Measurements from ENCODE around the gene MOV10L1. TPM values are rescaled to one million over a fixed set of nuclear protein-coding genes. Genes with fewer than 3 reads are reported as not detected.
A peak's percentile ranks its signal among the peaks of the same experiment; 100 is the strongest.
"Not testable (repeated sequence)": the region's sequence is repeated elsewhere in the genome, so short reads cannot be mapped to it uniquely, and the experiment has no call there.

MOV10L1 gene
- total RNA-seq, 5 donors from 2014 or later (not counting 1 experiment from before 2014, with no cell fraction given) = 0.44 TPM; not detected in 4

DNA sequence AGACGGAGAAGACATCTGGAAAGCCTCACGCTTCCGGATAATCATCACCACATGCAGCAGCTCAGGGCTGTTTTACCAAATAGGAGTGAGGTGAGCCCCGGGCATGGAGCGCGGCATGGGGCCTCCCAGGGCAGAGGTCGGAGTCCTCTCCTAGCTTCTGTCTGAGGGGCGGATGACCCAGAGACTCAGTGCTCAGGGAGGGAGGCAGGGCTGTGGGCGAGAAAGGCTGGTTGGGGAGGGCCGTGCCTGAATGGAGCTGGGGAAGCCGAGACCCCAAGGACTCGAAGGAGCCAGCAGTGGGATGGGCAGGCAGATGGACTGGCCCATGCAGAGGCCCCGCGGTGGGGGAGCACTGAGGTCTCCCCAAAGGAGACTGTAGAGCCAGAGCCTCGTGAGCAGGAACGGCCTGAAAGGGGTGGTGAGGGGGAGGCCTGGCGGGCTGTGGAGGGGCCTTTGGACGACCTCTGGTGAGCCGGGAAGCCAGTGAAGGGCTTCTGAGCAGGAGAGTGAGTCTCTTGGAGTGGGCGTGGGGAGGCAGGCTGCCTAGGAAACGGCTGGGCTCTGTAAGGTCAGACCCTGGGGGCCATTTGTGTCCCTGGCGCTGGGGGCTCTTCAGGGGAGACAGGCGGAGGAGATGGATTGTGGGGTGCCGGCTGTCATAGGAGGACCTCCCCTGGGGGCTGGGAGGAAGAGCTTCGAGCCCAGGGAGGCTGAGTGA lies 56.1 kb downstream of the MOV10L1 start:
- H3K9me3 ChIP-seq = no peaks in the 10 kb centered on the region
- Mint-ChIP-seq H3K27me3 (peaks cover 4 to 12% of the 10 kb centered on the region in 2 donors), H3K4me1 (peaks cover 0 to 5% (median 2%) of the 10 kb centered on the region in 3 donors), H3K27ac (no peak overlapping the region), H3K36me3 (no peaks in the 10 kb centered on the region), H3K4me3 (no peak overlapping the region), H3K9me3 (no peaks in the 10 kb centered on the region)
- no peak overlapping the region for H3K27ac ChIP-seq (ENCODE audit: low read length)
- H3K4me1 ChIP-seq (ENCODE audit: control insufficient read depth in 1 of 2, extremely low read depth in 1 of 2, insufficient read depth in 2 of 2, low read length in 2 of 2) = peaks cover 0 to 4% of the 10 kb centered on the region in 2 experiments
- no peaks in the 10 kb centered on the region for H3K36me3 ChIP-seq (ENCODE audit: control insufficient read depth in 2 of 2, extremely low read depth in 1 of 2, insufficient read depth in 1 of 2, low read length in 1 of 2)
- H3K4me3 ChIP-seq (ENCODE audit: control insufficient read depth in 1 of 2, extremely low read depth in 1 of 2, low read length in 1 of 2) = no peak overlapping the region
- peaks cover 0 to 44% of the 10 kb centered on the region in 2 experiments for H3K27me3 ChIP-seq (replicated peaks in 1 of 2; ENCODE audit: control insufficient read depth in 2 of 2, extremely low read depth in 1 of 2, insufficient read depth in 2 of 2, low read length in 1 of 2)
- no peak for DNase-seq
- 79% methylated on average over 20 of the region's 25 CpGs for WGBS (ENCODE audit: insufficient coverage)
- POLR2A ChIA-PET = no interaction called here
- no peak for ATAC-seq (replicated peaks in 1 of 4)
- CTCF ChIA-PET = no interaction called here

DNA sequence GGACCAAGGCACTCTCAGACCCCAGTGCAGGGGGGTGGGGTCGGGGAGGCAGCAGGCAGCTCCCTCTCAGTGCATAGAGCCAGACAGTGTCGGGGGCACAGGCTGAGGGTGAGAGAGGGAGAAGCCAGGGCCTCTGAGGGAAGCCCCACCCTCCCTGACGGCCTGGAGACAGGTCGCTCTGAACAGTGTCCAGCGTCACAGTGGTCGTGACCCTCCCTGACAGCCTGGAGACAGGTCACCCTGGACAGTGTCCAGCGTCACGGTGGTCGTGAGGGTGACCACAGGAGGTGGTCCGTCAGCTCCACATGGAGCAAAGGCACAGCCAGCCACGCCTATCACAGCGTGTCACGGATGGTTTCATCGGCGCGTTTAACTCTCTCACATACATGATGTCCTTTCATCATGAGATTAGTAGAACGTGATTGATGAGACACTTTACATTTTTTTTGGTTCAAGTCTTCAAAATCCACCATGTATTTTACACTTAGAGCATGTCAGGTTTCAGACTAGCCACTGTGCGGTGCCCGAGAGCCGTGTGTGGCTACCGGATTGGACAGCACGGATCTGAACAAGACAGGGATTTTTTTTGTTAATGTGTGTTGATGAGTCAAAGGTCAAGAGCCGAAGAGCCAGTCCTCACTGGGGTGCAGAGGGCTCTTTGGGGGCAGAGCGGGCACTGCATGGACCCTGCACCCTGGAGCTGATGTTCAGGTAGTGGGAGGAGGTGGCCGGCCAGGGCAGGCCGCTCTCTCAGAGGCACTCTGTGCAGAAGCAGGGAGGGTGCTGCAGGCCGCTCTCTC lies 56.8 kb downstream of the MOV10L1 start:
- Mint-ChIP-seq H3K27ac (peak overlapping the region in 1 of 2 donors; percentile 74), H3K4me3 (no peak overlapping the region), H3K9me3 (no peaks in the 10 kb centered on the region), H3K27me3 (peaks cover 4 to 12% of the 10 kb centered on the region in 2 donors), H3K36me3 (no peaks in the 10 kb centered on the region), H3K4me1 (peaks cover 0 to 5% (median 2%) of the 10 kb centered on the region in 3 donors)
- Histone ChIP-seq H3K36me3 (ENCODE audit: control insufficient read depth in 2 of 2, extremely low read depth in 1 of 2, insufficient read depth in 1 of 2, low read length in 1 of 2) (no peaks in the 10 kb centered on the region), H3K4me1 (ENCODE audit: control insufficient read depth in 1 of 2, extremely low read depth in 1 of 2, insufficient read depth in 2 of 2, low read length in 2 of 2) (peaks cover 0 to 4% of the 10 kb centered on the region in 2 experiments), H3K4me3 (ENCODE audit: control insufficient read depth in 1 of 2, extremely low read depth in 1 of 2, low read length in 1 of 2) (no peak overlapping the region), H3K9me3 (no peaks in the 10 kb centered on the region), H3K27ac (ENCODE audit: low read length) (no peak overlapping the region), H3K27me3 (replicated peaks in 1 of 2; ENCODE audit: control insufficient read depth in 2 of 2, extremely low read depth in 1 of 2, insufficient read depth in 2 of 2, low read length in 1 of 2) (peaks cover 0 to 39% of the 10 kb centered on the region in 2 experiments)
- WGBS (ENCODE audit: insufficient coverage) = 81% methylated on average over 16 of the region's 27 CpGs
- ChIA-PET POLR2A (no interaction called here), CTCF (no interaction called here)
- ATAC-seq (replicated peaks in 1 of 4) = no peak
- DNase-seq = peak in 1 of 35 experiments; percentile 10

DNA sequence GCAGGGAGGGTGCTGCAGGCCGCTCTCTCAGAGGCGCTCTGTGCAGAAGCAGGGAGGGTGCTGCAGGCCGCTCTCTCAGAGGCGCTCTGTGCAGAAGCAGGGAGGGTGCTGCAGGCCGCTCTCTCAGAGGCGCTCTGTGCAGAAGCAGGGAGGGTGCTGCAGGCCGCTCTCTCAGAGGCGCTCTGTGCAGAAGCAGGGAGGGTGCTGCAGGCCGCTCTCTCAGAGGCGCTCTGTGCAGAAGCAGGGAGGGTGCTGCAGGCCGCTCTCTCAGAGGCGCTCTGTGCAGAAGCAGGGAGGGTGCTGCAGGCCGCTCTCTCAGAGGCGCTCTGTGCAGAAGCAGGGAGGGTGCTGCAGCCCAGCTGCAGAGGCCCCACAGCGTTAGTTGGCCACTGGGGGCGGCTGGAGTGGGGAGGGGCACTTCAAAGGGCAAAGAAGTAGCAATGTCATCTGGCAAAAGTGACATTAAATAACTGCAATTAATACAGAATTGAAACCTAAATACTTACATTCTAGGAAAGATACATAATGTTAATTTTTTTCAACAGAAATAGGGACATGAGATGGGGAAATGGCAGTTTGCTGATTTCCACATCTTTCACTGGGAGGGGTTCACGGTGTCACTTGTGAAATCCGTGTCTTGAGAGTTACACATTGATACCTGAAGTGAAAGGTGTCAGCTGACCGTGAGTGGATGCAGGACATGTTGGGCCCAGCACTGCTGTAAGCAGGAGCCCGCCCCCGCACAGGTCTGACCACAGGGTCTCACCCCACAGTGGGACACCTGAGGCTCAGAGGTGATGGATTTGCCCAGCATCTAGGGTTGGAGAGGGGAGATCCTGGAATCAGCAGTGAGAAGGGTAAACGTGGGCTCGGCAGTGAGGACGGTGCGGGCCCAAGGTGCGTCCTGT lies 57.7 kb downstream of the MOV10L1 start:
- H3K4me3 Mint-ChIP-seq; POLR2A ChIA-PET; H3K27ac Mint-ChIP-seq; DNase-seq; H3K27ac ChIP-seq (ENCODE audit: low read length); H3K4me3 ChIP-seq (ENCODE audit: control insufficient read depth in 1 of 2, extremely low read depth in 1 of 2, low read length in 1 of 2); H3K36me3 ChIP-seq (ENCODE audit: control insufficient read depth in 2 of 2, extremely low read depth in 1 of 2, insufficient read depth in 1 of 2, low read length in 1 of 2); H3K36me3 Mint-ChIP-seq; H3K9me3 ChIP-seq; ATAC-seq (replicated peaks in 1 of 4); H3K9me3 Mint-ChIP-seq; H3K4me1 ChIP-seq (ENCODE audit: control insufficient read depth in 1 of 2, extremely low read depth in 1 of 2, insufficient read depth in 2 of 2, low read length in 2 of 2); H3K4me1 Mint-ChIP-seq; H3K27me3 Mint-ChIP-seq: not testable (repeated sequence)
- CTCF ChIA-PET = interaction anchor here in 1 of 2 donors (0.5 kb wide), 1 partner anchor 84 kb away, joined by 3 read pairs; no protein-coding TSS in a partner anchor
- peaks cover 0 to 35% of the 10 kb centered on the region in 2 experiments for H3K27me3 ChIP-seq (replicated peaks in 1 of 2; ENCODE audit: control insufficient read depth in 2 of 2, extremely low read depth in 1 of 2, insufficient read depth in 2 of 2, low read length in 1 of 2)
- WGBS (ENCODE audit: insufficient coverage) = 72% methylated on average over 6 of the region's 26 CpGs

DNA sequence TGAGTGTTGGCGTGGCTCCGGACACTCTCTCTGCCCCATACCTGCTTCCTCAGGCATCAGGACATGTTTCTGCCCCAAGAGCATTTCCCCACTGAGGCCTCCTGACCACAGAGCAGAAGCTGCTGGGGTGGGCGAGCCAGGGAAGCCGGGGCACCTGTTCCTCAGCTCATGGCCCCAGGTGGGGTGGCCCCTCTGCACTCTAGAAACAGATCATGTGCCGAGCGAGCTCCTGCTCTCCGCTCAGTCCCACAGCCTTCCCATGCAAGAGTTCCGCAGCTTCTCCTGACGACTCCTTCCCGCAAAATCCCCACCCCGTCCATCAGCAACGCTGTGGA lies 58.3 kb downstream of the MOV10L1 start:
- ATAC-seq (replicated peaks in 1 of 4) (no peak), DNase-seq (no peak)
- peaks cover 0 to 30% of the 10 kb centered on the region in 2 experiments for H3K27me3 ChIP-seq (replicated peaks in 1 of 2; ENCODE audit: control insufficient read depth in 2 of 2, extremely low read depth in 1 of 2, insufficient read depth in 2 of 2, low read length in 1 of 2)
- POLR2A ChIA-PET = no interaction called here
- no peaks in the 10 kb centered on the region for H3K36me3 Mint-ChIP-seq
- H3K27ac Mint-ChIP-seq = no peak overlapping the region
- no peaks in the 10 kb centered on the region for H3K9me3 ChIP-seq
- H3K9me3 Mint-ChIP-seq = no peaks in the 10 kb centered on the region
- peaks cover 0 to 4% of the 10 kb centered on the region in 2 experiments for H3K4me1 ChIP-seq (ENCODE audit: control insufficient read depth in 1 of 2, extremely low read depth in 1 of 2, insufficient read depth in 2 of 2, low read length in 2 of 2)
- H3K36me3 ChIP-seq (ENCODE audit: control insufficient read depth in 2 of 2, extremely low read depth in 1 of 2, insufficient read depth in 1 of 2, low read length in 1 of 2) = no peaks in the 10 kb centered on the region
- CTCF ChIA-PET = no interaction called here
- H3K4me1 Mint-ChIP-seq = peaks cover 0 to 5% (median 2%) of the 10 kb centered on the region in 3 donors
- H3K4me3 ChIP-seq (ENCODE audit: control insufficient read depth in 1 of 2, extremely low read depth in 1 of 2, low read length in 1 of 2) = no peak overlapping the region
- no peak overlapping the region for H3K4me3 Mint-ChIP-seq
- H3K27ac ChIP-seq (ENCODE audit: low read length) = no peak overlapping the region
- WGBS (ENCODE audit: insufficient coverage) = 76% methylated on average over 8 of the region's 12 CpGs
- peaks cover 1 to 3% of the 10 kb centered on the region in 2 donors for H3K27me3 Mint-ChIP-seq

DNA sequence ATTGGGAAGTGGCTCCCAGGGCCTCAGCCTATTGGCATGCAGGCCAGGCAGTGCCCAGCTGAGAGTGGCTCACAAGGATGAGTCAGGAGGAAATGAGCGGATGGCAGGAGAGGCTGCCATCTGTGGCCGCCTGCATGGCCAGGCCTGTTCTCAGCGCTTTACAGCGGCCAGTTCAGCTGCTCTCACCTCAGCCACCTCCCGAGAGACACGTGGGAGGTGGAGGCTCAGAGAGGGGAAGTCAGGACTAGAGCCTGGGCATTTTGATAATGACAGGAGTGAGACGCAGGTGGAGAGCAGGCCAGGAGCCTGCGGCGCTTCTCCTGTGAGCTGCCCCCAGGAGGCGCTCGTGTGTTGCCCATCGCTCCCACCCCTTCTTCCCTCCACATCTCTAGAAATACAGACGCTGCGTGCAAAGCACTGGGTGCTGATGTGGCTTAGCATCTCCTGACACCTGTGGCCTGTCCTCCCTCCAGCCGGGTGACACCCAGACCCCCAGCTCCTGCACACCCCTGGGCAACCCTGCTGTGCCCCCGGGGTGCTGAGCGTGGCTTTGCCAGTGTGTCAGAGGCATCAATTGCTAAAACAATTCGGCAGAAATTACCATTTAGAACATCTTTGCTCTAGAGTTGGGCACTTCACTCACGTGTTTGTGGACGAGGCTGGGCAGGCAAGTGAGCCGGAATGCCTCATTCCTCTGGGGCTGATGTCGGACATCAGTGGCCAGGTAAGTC lies 59.4 kb downstream of the MOV10L1 start:
- CTCF ChIA-PET = interaction anchor here in 1 of 2 donors (0.7 kb wide), 1 partner anchor 39 kb away, joined by 3 read pairs; no protein-coding TSS in a partner anchor
- H3K4me1 Mint-ChIP-seq = peaks cover 0 to 5% (median 2%) of the 10 kb centered on the region in 3 donors
- Histone ChIP-seq H3K4me1 (ENCODE audit: control insufficient read depth in 1 of 2, extremely low read depth in 1 of 2, insufficient read depth in 2 of 2, low read length in 2 of 2) (peaks cover 0 to 4% of the 10 kb centered on the region in 2 experiments), H3K36me3 (ENCODE audit: control insufficient read depth in 2 of 2, extremely low read depth in 1 of 2, insufficient read depth in 1 of 2, low read length in 1 of 2) (no peaks in the 10 kb centered on the region), H3K27me3 (replicated peaks in 1 of 2; ENCODE audit: control insufficient read depth in 2 of 2, extremely low read depth in 1 of 2, insufficient read depth in 2 of 2, low read length in 1 of 2) (peaks cover 0 to 32% of the 10 kb centered on the region in 2 experiments), H3K9me3 (no peaks in the 10 kb centered on the region), H3K27ac (ENCODE audit: low read length) (no peak overlapping the region), H3K4me3 (ENCODE audit: control insufficient read depth in 1 of 2, extremely low read depth in 1 of 2, low read length in 1 of 2) (no peak overlapping the region)
- H3K9me3 Mint-ChIP-seq = no peaks in the 10 kb centered on the region
- DNase-seq (peak; percentile 46 to 89 (median 72)), ATAC-seq (replicated peaks in 1 of 4) (peak; percentile 94 to 99 (median 97))
- WGBS (ENCODE audit: insufficient coverage) = 41% methylated on average over 14 of the region's 22 CpGs
- no peak overlapping the region for H3K4me3 Mint-ChIP-seq
- POLR2A ChIA-PET = no interaction called here
- no peak overlapping the region for H3K27ac Mint-ChIP-seq
- H3K36me3 Mint-ChIP-seq = no peaks in the 10 kb centered on the region
- peaks cover 0 to 2% of the 10 kb centered on the region in 2 donors for H3K27me3 Mint-ChIP-seq
